Endothelial cell of umbilical vein (primary cell): Measurements from ENCODE around the gene KRTAP4-8. TPM values are rescaled to one million over a fixed set of nuclear protein-coding genes. Genes with fewer than 3 reads are reported as not detected.
"Not testable (repeated sequence)": the region's sequence is repeated elsewhere in the genome, so short reads cannot be mapped to it uniquely, and the experiment has no call there.

Experiments
- BruUV-seq: library from RNA; stranded (reverse); fragments of 400-500 nt; replicated peaks from 2 replicates; lab custom pipeline; 2021; lab: Mats Ljungman, UMichigan
- CTCF ChIA-PET: fragments of 300-600, 350-600 bp; sonication (Branson Sonifier 250); formaldehyde crosslinking; loops from one replicate; lab custom pipeline; 2021; ENCODE audit warnings: antibody characterized with exemption, inconsistent platforms; lab: Charles Lee
- POLR2A ChIA-PET: fragments of 300-600, 350-600 bp; sonication (Branson Sonifier 250); formaldehyde crosslinking; loops from one replicate; lab custom pipeline; 2021; ENCODE audit warnings: antibody characterized with exemption, inconsistent platforms; lab: Charles Lee
- DNase-seq: peaks from one replicate; pipeline ENCODE4 v3.0.0-alpha.2; 2011; ENCODE audit warnings: low read depth, low spot score
- FAIRE-seq: peaks from 2 replicates; lab custom pipeline; 2011; peaks lifted over from hg19 to GRCh38; lab: Jason Lieb, UNC
- H2AFZ ChIP-seq: 2 replicates; pipeline ENCODE4 v1.6.0; 2012; ENCODE audit warnings: low read depth, low read length, control low read depth, inconsistent platforms
- H3K27ac ChIP-seq: 2 replicates; pipeline ENCODE4 v1.5.1; 2011; ENCODE audit warnings: low read depth, mild to moderate bottlenecking, control low read depth, low read length, moderate library complexity; ENCODE audit not compliant: insufficient read depth
- H3K27me3 ChIP-seq, 2 experiments: 2 replicates each; pipeline versions ENCODE4 v1.6.0 to v1.6.1; 2011; ENCODE audit warnings: low read length in 2 of 2, mixed read lengths in 1 of 2; ENCODE audit not compliant: control insufficient read depth in 2 of 2, insufficient read depth in 2 of 2
- H3K36me3 ChIP-seq, 2 experiments: 2 replicates in 1 of 2; 3 replicates in 1 of 2; pipeline ENCODE4 v1.5.1; 2011; ENCODE audit warnings: low read length in 2 of 2, mild to moderate bottlenecking in 1 of 2, moderate library complexity in 1 of 2; ENCODE audit not compliant: control insufficient read depth in 2 of 2, insufficient read depth in 2 of 2; ENCODE audit errors: extremely low read depth in 1 of 2
- H3K4me1 ChIP-seq: 3 replicates; pipeline ENCODE4 v1.5.1; 2011; ENCODE audit warnings: mild to moderate bottlenecking, low read length; ENCODE audit not compliant: control insufficient read depth, insufficient read depth; ENCODE audit errors: extremely low read depth
- H3K4me2 ChIP-seq: 2 replicates; pipeline ENCODE4 v1.6.1; 2011; ENCODE audit warnings: low read length, control low read depth, mixed read lengths; ENCODE audit not compliant: insufficient read depth
- H3K4me3 ChIP-seq, 3 experiments: fragments of 200-600 bp in 1 of 3; sonication (generic), shearing (Covaris generic) in 1 of 3; replicated peaks in 1 of 3; 2 replicates each; pipeline ENCODE4 v1.5.1; 2011 to 2016; ENCODE audit warnings: control low read depth in 3 of 3, low read length in 3 of 3, mild to moderate bottlenecking in 2 of 3, inconsistent platforms in 1 of 3, low read depth in 1 of 3, moderate library complexity in 1 of 3; ENCODE audit not compliant: insufficient read depth in 1 of 3
- H3K79me2 ChIP-seq: 2 replicates; pipeline ENCODE4 v1.6.0; 2012; ENCODE audit warnings: low read length, inconsistent platforms; ENCODE audit not compliant: control insufficient read depth, insufficient read depth
- H3K9ac ChIP-seq: replicated peaks from 2 replicates; pipeline ENCODE3; 2011; ENCODE audit warnings: low read length, control low read depth; ENCODE audit not compliant: insufficient read depth; ENCODE audit errors: extremely low read depth
- H3K9me1 ChIP-seq: replicated peaks from 3 replicates; pipeline ENCODE4 v1.6.0; 2011; ENCODE audit warnings: mild to moderate bottlenecking, low read length; ENCODE audit not compliant: control insufficient read depth, insufficient read depth; ENCODE audit errors: extremely low read depth
- H3K9me3 ChIP-seq: replicated peaks from 2 replicates; pipeline ENCODE4 v1.5.1; 2012; ENCODE audit warnings: low read length, inconsistent platforms; ENCODE audit not compliant: control insufficient read depth, insufficient read depth
- H4K20me1 ChIP-seq: replicated peaks from 2 replicates; pipeline ENCODE3; 2011; ENCODE audit warnings: mild to moderate bottlenecking, low read length; ENCODE audit not compliant: control insufficient read depth, insufficient read depth; ENCODE audit errors: extremely low read depth
- CTCF ChIP-seq, 2 donors: IDR thresholded peaks; 1 replicate in 1 of 2; 2 replicates in 1 of 2; pipeline ENCODE4 v1.5.1; 2011; ENCODE audit warnings: low read length in 2 of 2, mild to moderate bottlenecking in 2 of 2, moderate library complexity in 2 of 2, control low read depth in 1 of 2, inconsistent platforms in 1 of 2, low read depth in 1 of 2; ENCODE audit not compliant: insufficient read depth in 1 of 2; ENCODE audit errors: extremely low read depth in 1 of 2
- EZH2 ChIP-seq: IDR thresholded peaks from 2 replicates; pipeline ENCODE4 v1.6.1; 2012; ENCODE audit warnings: borderline replicate concordance, low read depth, mild to moderate bottlenecking, moderate library complexity, low read length, inconsistent platforms; ENCODE audit not compliant: severe bottlenecking
- FOS ChIP-seq: IDR thresholded peaks from 2 replicates; pipeline ENCODE4 v1.6.1; 2011; ENCODE audit warnings: mild to moderate bottlenecking, low read length, moderate library complexity, borderline replicate concordance; ENCODE audit not compliant: insufficient read depth
- GATA2 ChIP-seq: IDR thresholded peaks from 2 replicates; pipeline ENCODE4 v1.7.0; 2011; ENCODE audit warnings: low read depth, mild to moderate bottlenecking, moderate library complexity, mixed read lengths, low read length; ENCODE audit not compliant: insufficient read length, insufficient read depth
- JUN ChIP-seq: IDR thresholded peaks from 2 replicates; pipeline ENCODE4 v1.6.1; 2011; ENCODE audit warnings: borderline replicate concordance, low read depth; ENCODE audit not compliant: insufficient read length, insufficient read depth
- MAX ChIP-seq: IDR thresholded peaks from 2 replicates; pipeline ENCODE4 v1.6.1; 2011; ENCODE audit not compliant: insufficient read depth, insufficient read length
- MYC ChIP-seq: IDR thresholded peaks from one replicate; pipeline ENCODE4 v1.6.1; 2011; ENCODE audit warnings: mild to moderate bottlenecking, low read depth, low read length
- POLR2A ChIP-seq: IDR thresholded peaks from 2 replicates; pipeline ENCODE4 v1.6.1; 2012; ENCODE audit warnings: low read depth, mild to moderate bottlenecking, control low read depth, low read length
- POLR2AphosphoS5 ChIP-seq: IDR thresholded peaks from 2 replicates; pipeline ENCODE4 v1.6.1; 2012; ENCODE audit warnings: low read depth, mild to moderate bottlenecking, control low read depth, low read length, moderate library complexity; ENCODE audit not compliant: insufficient read depth
- dilution Hi-C: fragments of 300-500 bp; cut with MboI; formaldehyde crosslinking; loops from one replicate; pipeline ENCODE4 v1.15.0; 2019; ENCODE audit warnings: low sequenced_read_pairs; ENCODE audit not compliant: extremely low pct_ligation_motif_present
- intact Hi-C: fragments of 100-400 bp; cut with micrococcal nuclease; formaldehyde crosslinking; loops from one replicate; pipeline ENCODE4 v1.10.0; 2022
- polyA plus RNA-seq, 4 experiments: library from polyadenylated mRNA; depleted of rRNA in 3 of 4; stranded (reverse) in 3 of 4; unstranded in 1 of 4; fragments of >200 nt; gene quantifications; 2 replicates each; pipeline versions ENCODE4 v1.2.1 to v1.2.3, GENCODE V29; 2011 to 2012; ENCODE audit warnings: missing spikeins in 1 of 4
- total RNA-seq: library from RNA; stranded (reverse); gene quantifications from 2 replicates; pipeline ENCODE4 v1.2.3, GENCODE V29; 2021

KRTAP4-8 gene
- total and polyA plus RNA-seq, 2 donors (not counting 3 experiments of a cell fraction or from before 2014, with no cell fraction given) = not detected

GRCh38 chr17:41101586-41102259, 3.8 kb upstream of the KRTAP4-8 start, which contains the start of gene KRTAP4-16:
TSS of gene KRTAP4-16 (minus strand) at chr17:41102209. CDS start at chr17:41102209, 0 bp downstream.
- Histone ChIP-seq H3K9me3 (no peaks in the 10 kb centered on the region), H3K79me2 (no peaks in the 10 kb centered on the region), H4K20me1 (no peaks in the 10 kb centered on the region), H3K27me3 (no peaks in the 10 kb centered on the region), H3K27ac (no peak within 1 kb of the TSS), H3K9ac (no peak within 1 kb of the TSS), H2AFZ (no peak within 1 kb of the TSS), H3K9me1 (no peaks in the 10 kb centered on the region), H3K4me3 (no peak within 1 kb of the TSS), H3K4me1 (peaks cover 2% of the 10 kb centered on the region), H3K36me3 (no peaks in the 10 kb centered on the region), H3K4me2 (no peak within 1 kb of the TSS)
- intact Hi-C loops (no loop called here), dilution Hi-C loops (no loop called here)
- TF ChIP-seq GATA2 (no peak), POLR2A (no peak), EZH2 (no peak), MYC (no peak), CTCF (IDR thresholded peaks at IDR 0.05; ENCODE audit: extremely low read depth in 1 of 2, insufficient read depth in 1 of 2, low read depth in 1 of 2, low read length in 2 of 2) (no peak), MAX (no peak), JUN (no peak), FOS (no peak), POLR2AphosphoS5 (no peak)
- CTCF ChIA-PET = no interaction called here
- FAIRE-seq (no peak), DNase-seq (no peak)
- no TSS peak for BruUV-seq
- POLR2A ChIA-PET = no interaction called here

- BruUV-seq, H3K4me2 ChIP-seq, H2AFZ ChIP-seq, H3K27me3 ChIP-seq, H3K4me1 ChIP-seq, POLR2A ChIA-PET, H3K4me3 ChIP-seq, dilution Hi-C loops, H3K9me3 ChIP-seq, H3K79me2 ChIP-seq, H3K36me3 ChIP-seq, H3K9ac ChIP-seq, FAIRE-seq, H4K20me1 ChIP-seq, CTCF ChIA-PET, H3K9me1 ChIP-seq, intact Hi-C loops, H3K27ac ChIP-seq: not testable (repeated sequence)
- DNase-seq = peak; percentile 42
Observed at GRCh38 chr17:41099682-41100480, 1.9 kb upstream of the KRTAP4-8 start.
